Astrocyte of the cerebellum (primary cell): ENCODE measurements around the gene C19orf25.

Source experiments
- DNase-seq: peaks from one replicate; pipeline ENCODE4 v3.0.0-alpha.2; 2011; ENCODE audit warnings: low read depth
- H3K4me3 ChIP-seq: 2 replicates; pipeline ENCODE4 v1.5.1; 2011; ENCODE audit warnings: mild to moderate bottlenecking, low read depth, low read length, moderate library complexity
- in situ Hi-C: cut with HindIII; loops from 2 replicates; pipeline ENCODE4 v1.10.0; 2017; ENCODE audit warnings: low sequenced_read_pairs
- TF ChIP-seq, protein P1 (sequence below): IDR thresholded peaks from 2 replicates; pipeline ENCODE4 v1.5.1; 2012; ENCODE audit warnings: low read length, low read depth, moderate library complexity, mild to moderate bottlenecking; ENCODE audit errors: missing control alignments

The C19orf25 gene

DNA sequence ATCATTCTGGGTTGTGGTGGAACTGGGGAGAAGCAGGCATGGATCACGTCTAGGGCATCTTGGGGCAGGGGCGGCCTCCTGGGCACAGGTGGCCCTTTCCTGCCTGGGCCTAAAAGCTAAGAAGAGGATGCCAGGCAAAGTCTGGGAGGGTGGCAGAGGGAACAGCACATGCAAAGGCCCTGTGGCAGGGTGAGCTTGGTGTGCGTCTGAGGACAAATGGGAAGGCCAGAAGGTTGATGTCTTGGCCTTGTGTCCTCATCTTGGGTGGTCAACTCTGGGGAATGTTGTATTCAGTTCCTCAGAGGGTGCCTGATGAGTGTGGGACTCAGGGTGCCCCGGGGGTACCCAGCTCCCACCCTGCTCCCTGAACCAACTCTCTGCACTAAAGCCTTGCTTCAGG, 39.5 kb upstream of the C19orf25 start:
- H3K4me3 ChIP-seq = no peak overlapping the region
- in situ Hi-C loops = no loop called here
- DNase-seq = no peak
- TF ChIP-seq, protein P1, sequence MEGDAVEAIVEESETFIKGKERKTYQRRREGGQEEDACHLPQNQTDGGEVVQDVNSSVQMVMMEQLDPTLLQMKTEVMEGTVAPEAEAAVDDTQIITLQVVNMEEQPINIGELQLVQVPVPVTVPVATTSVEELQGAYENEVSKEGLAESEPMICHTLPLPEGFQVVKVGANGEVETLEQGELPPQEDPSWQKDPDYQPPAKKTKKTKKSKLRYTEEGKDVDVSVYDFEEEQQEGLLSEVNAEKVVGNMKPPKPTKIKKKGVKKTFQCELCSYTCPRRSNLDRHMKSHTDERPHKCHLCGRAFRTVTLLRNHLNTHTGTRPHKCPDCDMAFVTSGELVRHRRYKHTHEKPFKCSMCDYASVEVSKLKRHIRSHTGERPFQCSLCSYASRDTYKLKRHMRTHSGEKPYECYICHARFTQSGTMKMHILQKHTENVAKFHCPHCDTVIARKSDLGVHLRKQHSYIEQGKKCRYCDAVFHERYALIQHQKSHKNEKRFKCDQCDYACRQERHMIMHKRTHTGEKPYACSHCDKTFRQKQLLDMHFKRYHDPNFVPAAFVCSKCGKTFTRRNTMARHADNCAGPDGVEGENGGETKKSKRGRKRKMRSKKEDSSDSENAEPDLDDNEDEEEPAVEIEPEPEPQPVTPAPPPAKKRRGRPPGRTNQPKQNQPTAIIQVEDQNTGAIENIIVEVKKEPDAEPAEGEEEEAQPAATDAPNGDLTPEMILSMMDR = no peak

DNA sequence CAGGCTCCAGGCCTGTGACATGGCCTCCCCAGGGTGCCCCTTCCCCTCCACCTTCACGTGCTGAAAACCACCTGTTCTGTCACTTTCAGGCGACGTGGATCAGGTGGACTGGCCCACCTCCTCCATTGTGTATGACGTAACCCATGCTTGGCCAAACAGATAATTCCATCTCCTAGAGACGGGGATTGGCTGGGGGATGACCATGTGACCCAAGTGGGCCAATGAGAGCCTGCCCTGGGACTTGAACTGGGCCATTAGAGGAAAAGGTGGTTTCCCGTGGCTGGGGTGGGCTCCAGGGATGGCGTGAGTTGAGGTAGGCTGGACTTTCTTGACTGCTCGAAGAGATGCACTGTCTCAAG, 37.4 kb upstream of the C19orf25 start:
- H3K4me3 ChIP-seq = no peak overlapping the region
- DNase-seq = no peak
- in situ Hi-C loops = no loop called here
- TF ChIP-seq, protein P1 = no peak

DNA sequence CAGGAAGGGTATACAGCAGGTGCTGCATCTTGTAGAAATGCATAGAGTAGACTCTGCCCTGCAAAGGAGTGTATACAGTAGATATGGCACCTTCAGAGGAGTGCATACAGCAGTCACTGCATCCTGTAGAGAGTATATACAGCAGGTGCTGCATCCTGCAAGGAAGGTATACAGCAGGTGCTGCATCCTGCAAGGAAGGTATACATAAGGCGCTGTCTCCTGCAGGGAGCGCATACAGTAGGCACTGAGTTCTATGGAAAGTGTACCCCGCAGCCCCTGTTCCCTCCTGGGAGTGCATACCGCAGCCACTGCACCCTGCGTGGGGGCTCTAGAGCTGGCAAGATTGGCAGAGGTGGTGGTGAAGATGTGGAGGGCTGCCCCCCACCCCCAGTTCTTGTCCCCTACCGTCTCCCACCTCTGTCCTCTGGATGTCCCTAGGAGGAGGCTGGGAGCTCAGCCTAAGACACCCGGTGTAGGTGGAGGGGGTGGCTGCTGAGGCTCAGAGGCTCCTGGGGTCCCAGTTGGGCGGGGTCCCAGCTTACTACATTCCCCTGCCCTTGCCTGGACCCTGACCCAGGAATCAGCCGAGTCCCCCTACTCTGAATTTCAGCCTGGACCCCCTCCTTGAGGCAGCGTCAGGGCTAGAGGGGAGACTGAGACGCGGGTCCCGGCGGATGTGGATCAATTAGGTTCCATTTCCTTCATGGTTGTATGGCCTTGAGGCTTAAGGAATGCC, 36.1 kb upstream of the C19orf25 start:
- no peak overlapping the region for H3K4me3 ChIP-seq
- in situ Hi-C loops = no loop called here
- TF ChIP-seq, protein P1 = no peak
- no peak for DNase-seq

DNA sequence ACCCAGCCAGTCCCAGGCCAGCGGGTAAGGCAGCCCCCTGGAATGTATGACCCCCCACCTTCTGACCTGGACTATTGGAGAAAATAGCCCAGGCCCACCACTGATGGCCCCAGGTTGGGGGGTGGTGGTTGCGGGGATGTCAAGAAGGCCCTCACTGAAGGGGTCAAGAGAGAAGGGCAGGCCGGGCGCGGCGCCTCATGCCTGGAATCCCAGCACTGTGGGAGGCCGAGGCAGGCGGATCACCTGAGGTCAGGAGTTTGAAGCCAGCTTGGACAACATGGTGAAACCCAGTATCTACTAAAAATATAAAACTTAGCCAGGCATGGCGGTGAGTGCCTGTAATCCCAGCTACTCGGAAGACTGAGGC, 35.3 kb upstream of the C19orf25 start:
- H3K4me3 ChIP-seq = no peak overlapping the region
- TF ChIP-seq, protein P1 = no peak
- in situ Hi-C loops = no loop called here
- no peak for DNase-seq

DNA sequence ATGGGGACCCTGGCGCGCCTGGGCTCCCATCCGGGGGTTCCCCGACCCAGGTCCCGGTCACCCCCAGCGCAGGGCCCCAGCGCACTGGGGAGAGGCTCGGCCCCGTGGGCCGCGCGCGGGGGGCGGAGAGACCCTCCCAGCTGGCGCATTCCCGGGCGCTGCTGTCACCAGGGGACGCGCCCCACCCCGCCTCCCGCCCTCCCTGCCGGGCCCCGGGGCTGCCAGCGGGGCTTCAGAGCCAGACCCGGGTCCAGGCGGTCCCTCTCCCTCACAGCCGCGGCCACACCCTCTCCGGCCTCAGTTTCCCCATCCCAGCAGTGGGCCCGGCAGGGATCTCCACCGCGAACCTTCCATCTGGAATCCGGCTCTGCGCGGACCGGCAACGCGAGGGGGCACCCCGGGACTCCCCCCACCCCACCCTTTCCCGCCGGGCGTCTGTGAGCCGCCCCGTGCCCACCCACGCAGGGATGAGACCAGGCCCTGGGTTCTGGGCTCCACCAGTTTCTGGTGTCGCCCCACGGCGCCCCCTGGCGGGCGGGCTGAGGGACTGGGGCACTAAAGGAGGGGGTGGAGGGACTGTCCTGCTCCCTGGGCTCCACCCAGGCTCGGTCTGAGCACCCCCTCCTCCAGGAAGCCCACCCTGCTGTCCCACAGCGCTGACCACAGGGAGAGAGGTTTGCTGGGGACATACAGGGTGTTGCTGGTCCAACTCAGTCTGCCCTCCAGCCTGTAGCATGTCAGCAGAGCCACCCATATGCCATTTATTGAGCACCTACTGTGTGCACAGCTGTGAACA, 34.7 kb upstream of the C19orf25 start:
- peak overlapping the region; percentile 34 for H3K4me3 ChIP-seq
- in situ Hi-C loops = no loop called here

DNA sequence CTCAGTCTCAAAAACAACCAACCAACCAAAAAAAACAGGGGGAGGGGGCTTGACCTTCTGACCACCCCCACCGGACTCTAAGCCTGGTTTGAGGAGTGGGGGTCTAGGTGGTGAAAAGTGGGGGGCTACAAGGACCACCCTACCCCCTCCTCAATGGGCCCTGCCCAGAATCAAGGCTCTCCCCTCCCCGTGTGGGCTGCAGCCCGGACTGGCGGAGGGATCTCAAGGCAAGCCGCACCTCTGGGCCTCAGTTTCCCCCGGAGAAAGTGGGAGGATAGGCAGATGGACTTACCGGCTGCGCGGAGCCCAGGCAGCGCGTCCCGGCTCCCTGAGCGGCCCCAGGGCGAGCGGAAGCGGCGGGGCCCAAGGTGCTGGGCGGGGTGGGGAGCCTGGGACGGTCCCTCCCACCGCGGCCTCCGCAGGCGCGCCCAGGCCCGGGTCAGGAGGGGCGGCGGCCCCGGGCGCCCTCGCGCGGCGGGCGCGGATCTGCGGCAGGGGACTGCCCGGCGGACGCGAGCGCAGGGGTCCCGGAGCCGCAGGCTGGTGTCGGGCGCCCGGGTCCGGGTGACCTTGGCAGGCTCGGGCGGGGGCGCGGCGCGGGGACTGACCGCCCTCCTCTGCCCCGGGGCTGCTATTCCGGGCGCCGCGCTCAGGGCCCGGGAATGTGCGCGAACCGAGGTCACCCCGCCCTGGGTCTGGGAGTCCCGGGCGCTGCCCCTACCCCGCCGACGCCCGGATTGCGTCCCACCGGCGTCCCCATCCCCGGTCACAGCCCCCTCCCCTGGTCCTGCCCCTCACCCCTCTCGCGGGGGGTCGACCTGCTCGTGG, 33.9 kb upstream of the C19orf25 start, which contains the start of gene ADAMTSL5:
ADAMTSL5 (minus strand) TSS at position 349 of the 828 bp plus-strand sequence. CDS start 2,076 bp downstream, outside the sequence.
- TF ChIP-seq, protein P1 = no peak
- H3K4me3 ChIP-seq = peak within 1 kb of the TSS; percentile 34
- DNase-seq = no peak
- in situ Hi-C loops = no loop called here

More for the DNA sequence above, 34.7 kb upstream of the C19orf25 start:
- DNase-seq = no peak
- TF ChIP-seq, protein P1 = peak; percentile 43
